ELF-1 (cell line): ENCODE data around the gene TNK1.

ENCODE experiments used
- DNase-seq: peaks from one replicate; pipeline ENCODE4 v3.0.0-alpha.2; 2016; ENCODE audit warnings: low read depth, low spot score

TNK1 gene

GRCh38 chr17:7431231-7431630, 50.3 kb downstream of the TNK1 start:
- no peak for DNase-seq

DNA sequence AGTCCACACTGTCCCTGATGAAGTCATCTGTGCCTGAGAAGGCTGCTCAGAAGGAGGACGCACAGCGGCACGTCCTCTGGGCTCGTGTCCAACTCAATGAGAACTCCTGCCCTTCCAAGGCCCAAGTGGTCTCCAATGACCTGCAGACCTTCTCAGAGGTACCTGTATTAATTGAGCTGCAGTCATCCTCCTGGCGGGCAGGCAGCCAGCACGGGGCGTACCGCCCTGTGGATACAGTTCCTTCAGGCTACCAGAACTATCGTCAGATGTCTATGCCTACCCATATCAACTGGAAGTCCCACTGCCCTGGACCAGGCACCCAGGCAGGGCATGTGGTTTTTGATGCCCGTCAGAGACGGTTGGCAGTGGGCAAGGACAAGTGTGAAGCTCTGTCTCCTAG, 51.4 kb downstream of the TNK1 start:
- DNase-seq = no peak

GRCh38 chr17:7435676-7436555, 55.0 kb downstream of the TNK1 start:
- DNase-seq = peak; percentile 85

DNA sequence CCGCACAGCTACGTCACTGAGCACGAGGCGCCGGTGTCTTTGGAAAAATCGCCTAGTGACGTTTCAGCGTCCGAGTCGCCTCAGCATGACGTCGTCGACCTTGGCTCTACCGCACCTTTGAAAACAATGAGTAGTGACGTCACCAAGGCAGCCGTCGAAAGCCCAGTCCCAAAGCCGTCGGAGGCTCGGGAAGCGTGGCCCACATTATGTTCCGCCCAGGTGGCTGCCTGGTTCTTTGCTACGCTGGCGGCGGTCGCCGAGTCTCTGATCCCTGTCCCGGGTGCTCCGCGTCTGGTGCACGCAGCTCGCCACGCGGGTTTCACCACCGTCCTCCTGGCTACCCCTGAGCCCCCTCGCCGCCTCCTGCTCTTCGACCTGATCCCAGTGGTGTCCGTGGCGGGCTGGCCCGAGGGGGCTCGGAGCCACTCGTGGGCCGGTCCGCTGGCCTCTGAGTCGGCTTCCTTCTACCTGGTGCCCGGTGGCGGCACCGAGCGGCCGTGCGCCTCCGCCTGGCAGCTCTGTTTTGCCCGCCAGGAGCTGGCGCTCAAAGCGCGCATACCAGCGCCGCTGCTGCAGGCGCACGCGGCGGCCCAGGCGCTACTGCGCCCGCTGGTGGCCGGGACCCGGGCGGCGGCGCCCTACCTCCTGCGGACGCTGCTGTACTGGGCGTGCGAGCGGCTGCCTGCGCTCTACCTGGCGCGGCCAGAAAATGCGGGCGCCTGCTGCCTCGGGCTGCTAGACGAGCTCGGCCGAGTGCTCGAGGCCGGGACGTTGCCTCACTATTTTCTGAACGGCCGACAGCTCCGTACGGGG, 55.9 kb downstream of the TNK1 start:
- DNase-seq = peak; percentile 94

DNA sequence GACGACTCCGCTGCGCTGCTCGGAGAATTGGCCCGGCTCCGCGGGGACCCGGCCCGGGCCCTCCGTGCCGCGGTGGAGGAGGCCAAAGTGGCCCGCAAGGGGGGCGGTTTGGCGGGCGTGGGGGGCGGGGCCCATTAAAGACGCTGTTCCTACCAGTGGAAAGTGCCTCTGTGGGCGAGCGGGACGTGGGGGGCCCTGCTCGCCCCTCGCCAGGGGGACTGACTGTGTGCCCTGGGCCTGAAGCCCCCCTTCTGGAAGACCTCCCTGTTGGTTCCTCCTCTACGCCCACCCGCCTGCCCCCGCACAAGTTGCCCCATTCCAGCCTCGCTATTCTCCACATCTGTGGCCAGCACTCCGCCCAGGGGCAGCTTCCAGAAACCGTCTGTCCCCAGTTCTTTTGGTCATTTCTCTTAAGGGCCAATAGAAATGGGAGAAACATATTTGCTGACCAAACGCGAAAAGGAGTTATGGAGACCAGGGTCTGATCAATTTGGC, 56.5 kb downstream of the TNK1 start:
- DNase-seq = no peak

- DNase-seq = peak; percentile 67
Observed at GRCh38 chr17:7437950-7438614, 57.2 kb downstream of the TNK1 start.

- DNase-seq = no peak
Observed at GRCh38 chr17:7438656-7439460, 58.0 kb downstream of the TNK1 start.
